Activated CD8-positive, alpha-beta T cell treated with anti-CD3 and anti-CD28 coated beads, Interleukin-2, amount 10 ng/mL, durations not matched to agents 7 days and 5 days (primary cell): ENCODE results near the gene FAS. TPM values are rescaled to one million over a fixed set of nuclear protein-coding genes. Genes with fewer than 3 reads are reported as not detected.

Experiments used
- ATAC-seq: fragments of 150-1000 bp; cut with Tn5 transposase; one replicate; pipeline ENCODE4 v1.10.0; 2021; ENCODE audit warnings: moderate library complexity
- CTCF ChIA-PET: fragments of 350-600 bp; sonication (Branson Sonifier 250); formaldehyde crosslinking; loops from one replicate; lab custom pipeline; 2021; ENCODE audit warnings: antibody characterized with exemption; lab: Charles Lee
- POLR2A ChIA-PET: fragments of 350-600 bp; sonication (Branson Sonifier 250); formaldehyde crosslinking; loops from one replicate; lab custom pipeline; 2021; ENCODE audit warnings: antibody characterized with exemption; lab: Charles Lee
- DNase-seq: peaks from one replicate; pipeline ENCODE4 v3.0.0-alpha.2; 2020
- H3K27ac Mint-ChIP-seq: one replicate; pipeline ENCODE4 v1.8.0; 2021; ENCODE audit warnings: mild to moderate bottlenecking, mixed read lengths
- H3K27me3 Mint-ChIP-seq: one replicate; pipeline ENCODE4 v1.8.0; 2021; ENCODE audit warnings: low read depth, mixed read lengths
- H3K36me3 Mint-ChIP-seq: one replicate; pipeline ENCODE4 v1.8.0; 2021; ENCODE audit warnings: low read depth, mixed read lengths
- H3K4me1 Mint-ChIP-seq: one replicate; pipeline ENCODE4 v1.8.0; 2021; ENCODE audit warnings: low read depth, mixed read lengths
- H3K4me3 Mint-ChIP-seq: one replicate; pipeline ENCODE4 v1.8.0; 2021; ENCODE audit warnings: mild to moderate bottlenecking, mixed read lengths
- H3K9me3 Mint-ChIP-seq: one replicate; pipeline ENCODE4 v1.8.0; 2022; ENCODE audit warnings: mixed read lengths; ENCODE audit not compliant: insufficient read depth
- total RNA-seq, 2 experiments: library from RNA; stranded (reverse); gene quantifications; one replicate each; pipeline ENCODE4 v1.2.3, GENCODE V29; 2021

Gene FAS
- total RNA-seq, 2 experiments from 2014 or later, result 58.5 to 62.6 TPM

DNA sequence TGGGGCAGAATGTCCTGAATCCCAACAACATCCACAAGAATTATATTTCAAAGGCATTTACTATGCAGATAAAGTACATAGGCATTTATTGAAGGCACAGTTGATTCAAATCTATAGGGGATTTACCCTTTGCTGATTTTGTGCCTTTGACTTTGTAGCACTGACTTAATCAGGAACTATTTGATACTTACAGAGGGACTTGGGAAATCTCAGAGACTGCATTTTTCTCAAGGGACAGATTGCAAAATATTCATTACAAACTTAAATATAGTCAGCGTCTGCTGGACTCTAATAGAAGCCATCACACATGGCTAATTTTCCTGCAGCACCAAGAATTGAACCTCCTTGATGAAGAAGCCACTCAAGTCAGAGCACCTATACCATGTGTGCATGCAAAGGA is 44.9 kb downstream of the FAS start:
- DNase-seq, result no peak
- Mint-ChIP-seq H3K4me3 (no peak overlapping the region), H3K9me3 (no peaks in the 10 kb centered on the region), H3K27ac (no peak overlapping the region), H3K36me3 (peaks cover 3% of the 10 kb centered on the region), H3K4me1 (peaks cover 13% of the 10 kb centered on the region), H3K27me3 (no peaks in the 10 kb centered on the region)
- ATAC-seq, result no peak
- ChIA-PET POLR2A (no interaction called here), CTCF (interaction anchor here (0.6 to 2.4 kb wide), 4 partner anchors 101 to 323 kb away, joined by 3 to 14 read pairs (median 8); no protein-coding TSS in a partner anchor)

DNA sequence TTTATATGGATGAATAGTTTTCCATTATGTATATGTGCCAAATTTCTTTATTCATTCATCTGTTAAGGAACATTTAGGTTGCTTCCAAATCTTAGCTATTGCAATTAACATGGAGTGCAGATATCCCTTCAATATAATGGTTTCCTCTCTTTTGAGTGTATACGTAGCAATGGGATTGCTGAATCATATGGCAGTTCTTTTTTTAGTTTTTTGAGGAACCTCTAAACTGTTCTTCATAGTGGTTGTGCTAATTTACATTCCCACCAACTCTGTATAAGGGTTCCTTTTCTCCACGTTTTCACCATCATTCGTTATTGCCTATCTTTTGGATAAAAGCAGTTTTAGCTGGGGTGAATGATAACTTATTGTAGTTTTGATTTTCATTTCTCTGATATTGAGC is 46.5 kb downstream of the FAS start:
- H3K4me3 Mint-ChIP-seq, result no peak overlapping the region
- DNase-seq, result no peak
- no peak overlapping the region for H3K27ac Mint-ChIP-seq
- peaks cover 5% of the 10 kb centered on the region for H3K36me3 Mint-ChIP-seq
- no peak for ATAC-seq
- ChIA-PET CTCF (interaction anchor here (1.2 to 2.2 kb wide), 3 partner anchors 21 to 180 kb away, joined by 4 to 14 read pairs (median 4); no protein-coding TSS in a partner anchor), POLR2A (interaction anchor here (0.7 kb wide), 1 partner anchor 301 kb away, joined by 3 read pairs; no protein-coding TSS in a partner anchor)
- no peaks in the 10 kb centered on the region for H3K9me3 Mint-ChIP-seq
- H3K4me1 Mint-ChIP-seq, result peaks cover 6% of the 10 kb centered on the region
- H3K27me3 Mint-ChIP-seq, result no peaks in the 10 kb centered on the region

DNA sequence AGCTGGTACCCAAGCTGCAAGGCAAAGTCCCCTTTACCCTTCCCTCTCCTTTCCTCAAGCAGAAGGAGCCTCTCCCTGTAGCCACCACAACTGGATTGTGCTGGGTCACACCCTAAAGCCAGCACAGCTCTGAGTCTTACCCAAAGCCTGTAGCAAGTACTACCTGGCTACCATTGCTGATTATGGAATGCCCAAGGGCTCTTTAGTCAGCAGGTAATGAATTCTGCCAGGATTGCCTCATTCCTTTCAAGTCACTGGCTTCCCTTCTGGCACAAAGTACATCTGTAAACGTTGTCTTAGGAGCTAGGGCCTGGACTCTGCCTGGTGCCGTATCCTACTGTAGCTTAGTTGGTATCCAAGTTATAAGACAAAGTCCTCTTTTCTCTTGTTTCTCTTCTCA is 52.0 kb downstream of the FAS start:
- H3K27ac Mint-ChIP-seq, result no peak overlapping the region

DNA sequence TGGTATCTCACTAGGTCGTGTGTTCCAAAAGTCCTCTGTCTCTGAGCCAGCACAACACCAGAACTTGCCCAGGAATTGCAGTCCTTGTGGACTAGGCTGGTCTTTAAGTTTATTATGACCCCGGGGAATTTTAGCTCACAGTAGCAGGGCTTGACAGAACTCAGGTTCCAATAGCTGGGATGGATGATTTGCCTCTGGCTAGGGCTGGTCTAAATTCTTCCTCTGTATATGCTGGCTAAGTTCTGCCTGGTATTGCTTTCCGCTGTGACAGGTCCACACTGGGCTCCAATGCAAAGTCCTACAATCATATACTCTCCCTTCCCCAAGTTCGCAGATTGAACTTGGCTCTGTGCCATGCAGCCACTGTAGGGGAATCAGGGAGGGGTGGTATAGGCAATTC is 52.5 kb downstream of the FAS start:
- Mint-ChIP-seq H3K27ac (no peak overlapping the region), H3K4me3 (no peak overlapping the region), H3K36me3 (peaks cover 8% of the 10 kb centered on the region), H3K27me3 (no peaks in the 10 kb centered on the region), H3K4me1 (no peaks in the 10 kb centered on the region), H3K9me3 (no peaks in the 10 kb centered on the region)
- POLR2A ChIA-PET, result no interaction called here
- DNase-seq (no peak), ATAC-seq (no peak)
- CTCF ChIA-PET, result interaction anchor here (1.4 to 2.3 kb wide), 3 partner anchors 13 to 110 kb away, joined by 3 to 7 read pairs (median 4); no protein-coding TSS in a partner anchor

More for the DNA sequence above, 52.0 kb downstream of the FAS start:
- no peaks in the 10 kb centered on the region for H3K9me3 Mint-ChIP-seq
- H3K4me1 Mint-ChIP-seq, result no peaks in the 10 kb centered on the region
- no peak for ATAC-seq
- ChIA-PET CTCF (interaction anchor here (1.4 to 2.3 kb wide), 3 partner anchors 13 to 110 kb away, joined by 3 to 7 read pairs (median 4); no protein-coding TSS in a partner anchor), POLR2A (no interaction called here)
- no peak for DNase-seq
- H3K27me3 Mint-ChIP-seq, result no peaks in the 10 kb centered on the region
- no peak overlapping the region for H3K4me3 Mint-ChIP-seq
- peaks cover 8% of the 10 kb centered on the region for H3K36me3 Mint-ChIP-seq

DNA sequence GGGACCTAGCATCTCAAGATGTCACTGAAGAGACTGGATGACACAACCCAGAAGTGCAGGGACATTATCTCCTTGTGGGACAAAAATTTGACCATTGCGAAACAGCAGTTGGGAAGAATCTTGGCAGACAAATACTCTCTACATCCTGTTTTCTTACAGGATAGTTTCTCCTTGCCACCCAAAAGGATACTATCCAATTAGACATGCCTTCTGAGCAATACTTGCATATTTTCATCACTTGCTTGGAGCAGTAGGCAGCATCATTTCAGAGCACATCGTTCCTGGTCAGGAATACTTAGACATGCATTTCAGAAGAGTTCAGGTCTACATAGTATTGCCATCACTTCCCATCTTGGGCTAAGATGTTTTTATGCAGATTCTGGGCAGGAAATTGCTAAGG is 56.8 kb downstream of the FAS start:
- POLR2A ChIA-PET, result no interaction called here
- Mint-ChIP-seq H3K36me3 (peaks cover 2% of the 10 kb centered on the region), H3K27me3 (no peaks in the 10 kb centered on the region), H3K9me3 (no peaks in the 10 kb centered on the region), H3K27ac (no peak overlapping the region), H3K4me1 (no peaks in the 10 kb centered on the region), H3K4me3 (no peak overlapping the region)
- no peak for DNase-seq
- CTCF ChIA-PET, result interaction anchor here (1.5 kb wide), 1 partner anchor 15 kb away, joined by 3 read pairs; no protein-coding TSS in a partner anchor
- ATAC-seq, result no peak

DNA sequence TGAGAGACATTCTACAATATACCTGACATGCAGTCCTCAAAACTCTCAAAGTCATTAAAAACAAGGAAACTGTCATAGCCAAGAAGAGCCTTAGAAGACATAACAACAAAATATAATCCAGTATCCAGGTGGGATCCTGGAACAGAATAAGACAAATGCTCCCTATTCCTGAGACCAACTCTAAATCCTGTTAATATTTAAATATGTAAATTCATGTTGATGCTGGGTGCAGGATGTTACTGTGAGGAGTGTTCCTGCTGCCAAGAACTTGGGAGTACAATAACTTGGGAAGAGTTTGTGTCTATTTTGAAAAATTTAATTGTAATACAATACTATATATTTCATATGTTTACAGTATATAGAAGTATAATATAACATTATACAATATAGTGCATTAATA is 61.0 kb downstream of the FAS start:
- H3K4me3 Mint-ChIP-seq, result no peak overlapping the region
- no peak for DNase-seq
- no peaks in the 10 kb centered on the region for H3K4me1 Mint-ChIP-seq
- no peak overlapping the region for H3K27ac Mint-ChIP-seq
- CTCF ChIA-PET, result interaction anchor here (0.8 kb wide), 1 partner anchor 163 kb away, joined by 5 read pairs; no protein-coding TSS in a partner anchor
- no peaks in the 10 kb centered on the region for H3K36me3 Mint-ChIP-seq
- POLR2A ChIA-PET, result no interaction called here
- no peak for ATAC-seq
- no peaks in the 10 kb centered on the region for H3K27me3 Mint-ChIP-seq
- H3K9me3 Mint-ChIP-seq, result no peaks in the 10 kb centered on the region

DNA sequence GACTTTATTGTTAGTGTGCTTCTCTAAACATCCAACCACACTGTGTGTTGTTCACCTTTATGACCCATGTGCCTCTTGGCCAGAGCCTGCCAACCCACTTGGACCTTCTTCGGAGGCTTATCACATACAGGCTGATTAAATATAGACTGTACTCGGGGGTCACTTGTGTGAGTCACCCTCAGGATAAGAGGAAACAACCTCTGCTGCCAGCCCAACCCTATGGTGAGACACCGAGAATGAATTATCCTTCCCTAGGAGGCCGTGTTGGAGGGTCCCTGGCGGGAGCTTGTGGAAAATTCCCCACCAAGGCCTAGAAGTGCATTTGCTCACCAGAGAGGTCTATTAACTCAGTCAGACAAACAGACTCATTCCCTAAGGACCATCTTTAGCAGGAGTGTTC is 63.0 kb downstream of the FAS start:
- Mint-ChIP-seq H3K27ac (no peak overlapping the region), H3K36me3 (no peaks in the 10 kb centered on the region), H3K4me3 (no peak overlapping the region), H3K4me1 (no peaks in the 10 kb centered on the region), H3K9me3 (no peaks in the 10 kb centered on the region), H3K27me3 (no peaks in the 10 kb centered on the region)
- ChIA-PET POLR2A (no interaction called here), CTCF (no interaction called here)
- ATAC-seq (no peak), DNase-seq (no peak)

DNA sequence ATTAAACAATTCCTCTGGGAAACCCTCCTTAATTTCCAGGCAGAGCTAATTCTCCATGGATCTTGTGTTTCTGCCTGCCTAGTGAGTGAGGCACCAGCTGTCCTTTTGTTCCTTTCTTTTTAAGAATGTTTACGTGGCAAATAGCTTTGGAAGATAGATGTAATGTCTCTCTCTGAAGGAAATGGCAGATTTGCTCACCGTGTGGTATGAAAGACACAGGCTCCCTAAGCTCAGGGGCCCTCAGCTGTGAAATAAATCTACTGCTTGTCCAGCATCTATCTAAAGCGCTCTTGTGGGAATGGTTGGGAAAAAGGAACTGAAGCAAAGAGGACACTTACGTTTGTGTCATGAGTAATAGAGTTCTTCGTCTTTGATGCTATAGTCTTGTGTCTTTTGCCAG is 64.6 kb downstream of the FAS start:
- ChIA-PET POLR2A (no interaction called here), CTCF (interaction anchor here (0.7 to 1.2 kb wide), 3 partner anchors 8 to 164 kb away, joined by 3 to 4 read pairs (median 4); no protein-coding TSS in a partner anchor)
- Mint-ChIP-seq H3K4me3 (no peak overlapping the region), H3K36me3 (no peaks in the 10 kb centered on the region), H3K27ac (no peak overlapping the region), H3K27me3 (no peaks in the 10 kb centered on the region), H3K4me1 (no peaks in the 10 kb centered on the region), H3K9me3 (no peaks in the 10 kb centered on the region)
- DNase-seq, result no peak
- ATAC-seq, result no peak

DNA sequence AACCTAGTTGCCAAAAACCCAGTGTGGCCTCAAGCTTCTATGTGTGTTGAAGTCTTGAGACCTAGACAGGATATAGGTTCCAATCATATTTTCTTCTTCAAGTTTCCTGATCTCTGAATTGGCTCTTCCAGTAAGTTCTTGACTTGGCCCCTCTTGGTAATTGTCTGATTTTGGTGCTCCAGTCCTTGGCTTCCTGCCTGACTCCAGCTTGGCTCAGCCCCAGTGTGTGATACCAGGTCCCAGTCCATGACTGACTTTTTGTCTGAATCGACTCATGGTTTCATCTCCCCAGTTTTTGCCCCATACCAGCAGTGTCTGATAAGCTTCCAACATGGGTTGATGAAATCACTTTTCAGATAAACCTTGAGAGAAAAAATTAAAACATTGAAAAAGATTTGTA is 72.3 kb downstream of the FAS start:
- ATAC-seq (no peak), DNase-seq (no peak)
- Mint-ChIP-seq H3K27ac (no peak overlapping the region), H3K4me3 (no peak overlapping the region), H3K27me3 (peaks cover 25% of the 10 kb centered on the region), H3K9me3 (no peaks in the 10 kb centered on the region), H3K4me1 (no peaks in the 10 kb centered on the region), H3K36me3 (no peaks in the 10 kb centered on the region)
- POLR2A ChIA-PET, result no interaction called here
- CTCF ChIA-PET, result interaction anchor here (0.5 to 1.5 kb wide), 3 partner anchors 8 to 252 kb away, joined by 3 to 5 read pairs (median 4); no protein-coding TSS in a partner anchor

DNA sequence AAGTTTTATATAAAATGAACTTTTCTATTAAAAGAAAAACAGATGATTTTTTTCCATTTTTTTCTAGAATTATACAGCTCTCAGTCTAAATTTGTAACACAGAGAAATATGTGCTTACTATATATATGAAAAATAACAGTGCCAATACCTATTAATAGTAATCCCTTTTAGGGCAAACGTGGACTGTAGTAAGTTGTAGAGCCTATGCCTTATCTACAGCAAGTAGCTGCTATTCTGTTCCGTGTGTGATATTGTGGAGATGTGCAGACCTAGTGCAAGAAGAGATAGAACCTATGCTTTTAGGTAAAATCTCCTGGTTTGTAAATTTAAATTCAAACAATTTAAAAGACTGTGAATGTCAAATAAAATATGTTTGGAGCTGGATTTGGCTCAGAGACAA is 72.9 kb downstream of the FAS start:
- Mint-ChIP-seq H3K36me3 (no peaks in the 10 kb centered on the region), H3K9me3 (no peaks in the 10 kb centered on the region), H3K4me1 (no peaks in the 10 kb centered on the region), H3K27me3 (peaks cover 29% of the 10 kb centered on the region), H3K4me3 (no peak overlapping the region), H3K27ac (no peak overlapping the region)
- ChIA-PET CTCF (interaction anchor here (0.5 to 1.5 kb wide), 4 partner anchors 8 to 253 kb away, joined by 3 to 5 read pairs (median 4); no protein-coding TSS in a partner anchor), POLR2A (no interaction called here)
- DNase-seq (no peak), ATAC-seq (no peak)

DNA sequence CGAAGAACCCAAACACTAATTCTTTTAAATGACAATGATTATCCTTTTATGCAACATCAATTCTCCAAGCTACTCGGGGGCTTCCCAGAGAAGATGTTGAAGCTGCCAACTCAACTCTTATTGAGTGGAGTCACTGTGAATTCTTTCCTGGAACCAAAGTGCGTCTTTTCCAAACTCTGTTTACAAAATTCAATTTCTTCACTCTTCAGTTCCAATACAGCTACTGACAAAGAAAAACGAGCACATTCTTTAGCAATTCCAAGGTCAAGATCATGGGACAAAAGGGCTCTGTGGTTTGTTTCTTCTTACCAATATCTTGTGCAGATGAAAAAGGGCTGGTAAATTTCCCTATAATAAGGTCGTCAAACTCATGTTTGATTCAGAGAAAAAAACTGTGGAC is 74.2 kb downstream of the FAS start:
- Mint-ChIP-seq H3K4me3 (no peak overlapping the region), H3K27ac (no peak overlapping the region), H3K9me3 (no peaks in the 10 kb centered on the region), H3K36me3 (no peaks in the 10 kb centered on the region), H3K27me3 (peaks cover 29% of the 10 kb centered on the region), H3K4me1 (no peaks in the 10 kb centered on the region)
- DNase-seq (no peak), ATAC-seq (no peak)
- CTCF ChIA-PET, result interaction anchor here (1.1 kb wide), 1 partner anchor 9 kb away, joined by 3 read pairs; no protein-coding TSS in a partner anchor
- POLR2A ChIA-PET, result no interaction called here
